K562 (cell line): ENCODE measurements around the gene RIPK4. TPM values are rescaled to one million over a fixed set of nuclear protein-coding genes. Genes with fewer than 3 reads are reported as not detected.

Experiments used
- CREM ChIP-seq: IDR thresholded peaks from 2 replicates; pipeline ENCODE4 v1.6.1; 2014; ENCODE audit warnings: antibody characterized with exemption, low read depth
- CTBP1 ChIP-seq: fragments of 450-650 bp; IDR thresholded peaks from 2 replicates; pipeline ENCODE4 v1.6.1; 2016; ENCODE audit warnings: borderline replicate concordance
- MAX ChIP-seq: sonication (generic); formaldehyde crosslinking; IDR thresholded peaks from 2 replicates; pipeline ENCODE4 v1.9.0; 2022; ENCODE audit warnings: mild to moderate bottlenecking, missing genetic modification reagents
- MEIS2 ChIP-seq: fragments of 450-650 bp; IDR thresholded peaks from 2 replicates; pipeline ENCODE4 v1.6.1; 2014; ENCODE audit warnings: mild to moderate bottlenecking; ENCODE audit not compliant: partially characterized antibody
- POLR2AphosphoS2 ChIP-seq: IDR thresholded peaks from 2 replicates; pipeline ENCODE4 v1.6.1; 2012; ENCODE audit warnings: low read length, improper control_type of control experiment
- polyA plus RNA-seq, 8 experiments: library from polyadenylated mRNA; depleted of rRNA in 4 of 8; stranded (reverse) in 5 of 8; unstranded in 3 of 8; fragments of >200 nt; fragmentation: Nextera tagmentation in 2 of 8; fragmentation: Illumina TruSeq in 1 of 8; extraction: Ambion mirVana in 2 of 8; extraction: Trizol in 1 of 8; gene quantifications; 2 replicates each; pipeline versions ENCODE4 v1.2.1 to v1.2.3, GENCODE V29; 2011 to 2014; ENCODE audit warnings: inconsistent platforms in 1 of 8, missing spikeins in 1 of 8
- total RNA-seq, 7 experiments: library from RNA; depleted of rRNA in 6 of 7; stranded (reverse); fragments of >200 nt in 6 of 7; fragmentation: Illumina TruSeq in 2 of 7; extraction: Trizol in 2 of 7; gene quantifications; 2 replicates each; pipeline versions ENCODE4 v1.2.1 to v1.2.3, GENCODE V29; 2011 to 2021; ENCODE audit warnings: low replicate concordance in 1 of 7
- TF ChIP-seq, protein P1 (sequence below), 2 experiments: fragments of 450-650 bp in 1 of 2; IDR thresholded peaks; 2 replicates each; pipeline ENCODE4 v1.6.1; 2011 to 2017; ENCODE audit warnings: low read depth in 2 of 2, antibody characterized with exemption in 1 of 2, borderline replicate concordance in 1 of 2, low read length in 1 of 2, mild to moderate bottlenecking in 1 of 2, mixed read lengths in 1 of 2; ENCODE audit not compliant: control insufficient read depth in 1 of 2

The RIPK4 gene
- total and polyA plus RNA-seq, 9 of the 15 experiments (the other 6 are each of a cell fraction or from before 2014, with no cell fraction given), result not detected

DNA sequence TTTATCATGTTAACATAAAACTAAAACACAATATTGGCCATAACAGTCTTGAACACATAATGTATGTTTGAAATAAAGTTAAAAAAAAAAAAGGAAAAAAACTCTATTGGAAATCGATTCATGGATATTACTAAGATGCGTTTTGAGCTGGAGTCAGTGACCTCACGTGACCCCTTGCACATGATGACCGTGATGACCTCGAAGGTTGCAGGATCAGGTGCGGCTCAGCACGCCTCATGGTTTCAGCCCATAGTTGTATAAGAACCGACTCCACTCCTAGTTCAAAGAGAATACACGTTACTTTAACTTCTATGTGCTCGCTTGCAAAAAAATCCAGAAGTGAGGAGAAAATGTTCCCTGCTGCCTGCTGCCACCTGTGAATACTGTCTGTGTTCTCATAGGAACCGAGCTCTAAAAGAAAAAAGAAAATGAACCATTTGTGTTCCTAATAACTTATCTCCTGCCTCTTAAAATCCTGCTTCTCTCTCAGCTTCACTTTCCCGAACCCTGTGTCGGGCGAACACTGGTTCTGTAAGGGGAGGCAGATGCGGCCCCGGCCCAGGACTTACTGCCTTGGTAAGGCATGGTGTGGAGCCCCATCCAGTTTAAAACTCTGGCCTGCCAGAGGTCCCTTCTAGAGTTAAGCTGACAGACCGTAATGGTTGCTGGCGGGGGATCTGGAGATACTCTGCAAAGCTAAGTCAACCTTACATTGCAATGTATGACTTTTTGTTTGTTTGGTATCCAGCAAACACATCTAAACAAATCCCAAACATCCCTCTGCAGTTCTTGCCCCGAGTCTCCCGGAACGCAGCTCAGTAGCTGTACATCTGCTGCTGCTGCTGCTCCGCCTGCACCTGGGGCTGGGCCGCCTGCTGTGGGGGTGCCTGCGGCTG is 33.8 kb upstream of the RIPK4 start (continued):
- TF ChIP-seq, protein P1, sequence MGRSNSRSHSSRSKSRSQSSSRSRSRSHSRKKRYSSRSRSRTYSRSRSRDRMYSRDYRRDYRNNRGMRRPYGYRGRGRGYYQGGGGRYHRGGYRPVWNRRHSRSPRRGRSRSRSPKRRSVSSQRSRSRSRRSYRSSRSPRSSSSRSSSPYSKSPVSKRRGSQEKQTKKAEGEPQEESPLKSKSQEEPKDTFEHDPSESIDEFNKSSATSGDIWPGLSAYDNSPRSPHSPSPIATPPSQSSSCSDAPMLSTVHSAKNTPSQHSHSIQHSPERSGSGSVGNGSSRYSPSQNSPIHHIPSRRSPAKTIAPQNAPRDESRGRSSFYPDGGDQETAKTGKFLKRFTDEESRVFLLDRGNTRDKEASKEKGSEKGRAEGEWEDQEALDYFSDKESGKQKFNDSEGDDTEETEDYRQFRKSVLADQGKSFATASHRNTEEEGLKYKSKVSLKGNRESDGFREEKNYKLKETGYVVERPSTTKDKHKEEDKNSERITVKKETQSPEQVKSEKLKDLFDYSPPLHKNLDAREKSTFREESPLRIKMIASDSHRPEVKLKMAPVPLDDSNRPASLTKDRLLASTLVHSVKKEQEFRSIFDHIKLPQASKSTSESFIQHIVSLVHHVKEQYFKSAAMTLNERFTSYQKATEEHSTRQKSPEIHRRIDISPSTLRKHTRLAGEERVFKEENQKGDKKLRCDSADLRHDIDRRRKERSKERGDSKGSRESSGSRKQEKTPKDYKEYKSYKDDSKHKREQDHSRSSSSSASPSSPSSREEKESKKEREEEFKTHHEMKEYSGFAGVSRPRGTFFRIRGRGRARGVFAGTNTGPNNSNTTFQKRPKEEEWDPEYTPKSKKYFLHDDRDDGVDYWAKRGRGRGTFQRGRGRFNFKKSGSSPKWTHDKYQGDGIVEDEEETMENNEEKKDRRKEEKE (IDR thresholded peaks at IDR 0.05; ENCODE audit: borderline replicate concordance in 1 of 2, control insufficient read depth in 1 of 2, low read depth in 2 of 2, low read length in 1 of 2), result no peak
- TF ChIP-seq POLR2AphosphoS2 (no peak), MAX (no peak), MEIS2 (no peak), CTBP1 (no peak), CREM (no peak)
